ENCODE measurements around the gene UNC5CL. TPM values are rescaled to one million over a fixed set of nuclear protein-coding genes. Genes with fewer than 3 reads are reported as not detected.

UNC5CL gene
- total and polyA plus RNA-seq, 2 of the 4 experiments (the other 2 are of a cell fraction): not detected

DNA sequence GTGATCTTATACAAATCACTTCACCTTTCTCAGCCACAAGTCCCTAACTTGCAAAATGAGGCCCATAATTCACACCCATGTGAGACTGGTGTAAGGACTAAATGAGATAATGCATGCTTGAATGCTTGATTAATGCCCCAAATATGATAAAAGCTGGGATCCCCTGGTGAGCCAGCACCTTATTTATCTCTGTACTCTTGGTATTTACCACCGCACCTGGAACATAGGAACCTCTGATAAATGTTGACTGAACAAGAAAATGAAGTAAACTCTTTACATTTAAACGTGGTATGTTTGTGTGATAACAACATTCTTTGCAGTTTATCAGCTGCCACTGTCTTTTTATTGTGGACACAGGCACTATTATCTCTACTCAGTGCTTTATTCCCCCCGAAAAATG, 11.5 kb upstream of the UNC5CL start:
- POLR2A ChIA-PET (ENCODE audit: unreplicated experiment): no interaction called here
- in situ Hi-C loops (cut with MboI; ENCODE audit: low sequenced_read_pairs): no loop called here
- whole genome bisulfite sequencing, 2 experiments (ENCODE audit: extremely low coverage in 2 of 2, insufficient read length in 1 of 2): no CpG with 5 or more reads among the region's 3 CpGs

More for the DNA sequence above, 11.5 kb upstream of the UNC5CL start:
- Histone ChIP-seq H2BK20ac (ENCODE audit: low read depth, low read length) (no peak overlapping the region), H2BK15ac (ENCODE audit: low read depth, low read length) (no peak overlapping the region), H3K9me3 (ENCODE audit: control insufficient read depth, insufficient read depth, low read length) (no peaks in the 10 kb centered on the region), H3K4me3 (ENCODE audit: insufficient read depth, low read depth, low read length) (no peak overlapping the region), H3K56ac (ENCODE audit: extremely low read depth, insufficient read depth, low read length) (no peak overlapping the region), H2BK5ac (ENCODE audit: low read depth, low read length, poor library complexity, severe bottlenecking) (no peak overlapping the region), H3K23ac (ENCODE audit: low read depth, low read length) (no peak overlapping the region), H4K5ac (ENCODE audit: low read depth, low read length) (no peak overlapping the region), H3K27me3 (ENCODE audit: control insufficient read depth, insufficient read depth, low read length) (peaks cover 16% of the 10 kb centered on the region), H3K4me1 (ENCODE audit: control insufficient read depth, insufficient read depth, low read length) (peaks cover 4% of the 10 kb centered on the region; the same call in 1 of the 2 replicates), H4K8ac (ENCODE audit: low read depth in 2 of 2, low read length in 2 of 2) (no peak overlapping the region), H3K9me1 (ENCODE audit: insufficient read depth, low read length) (0 out of 2 replicates have a peak, but pooled peaks cover 4% of the 10 kb centered on the region), H3K9ac (ENCODE audit: low read depth, low read length) (no peak overlapping the region), H2AK9ac (replicated peaks; ENCODE audit: low read depth, low read length, poor library complexity) (no peak overlapping the region), H3K4me2 (ENCODE audit: low read depth, low read length) (no peak overlapping the region), H3K79me1 (ENCODE audit: low read depth in 1 of 2, low read length in 2 of 2) (no peaks in the 10 kb centered on the region), H3K18ac (ENCODE audit: low read depth, low read length) (no peak overlapping the region), H4K20me1 (ENCODE audit: insufficient read depth, low read length) (no peaks in the 10 kb centered on the region), H2AFZ (replicated peaks; ENCODE audit: low read length, poor library complexity) (no peak overlapping the region), H3K36me3 (ENCODE audit: control insufficient read depth, insufficient read depth, low read length) (no peaks in the 10 kb centered on the region), H2AK5ac (ENCODE audit: low read depth, low read length) (no peak overlapping the region), H3K14ac (replicated peaks; ENCODE audit: low read depth, low read length) (no peak overlapping the region), H3K4ac (ENCODE audit: low read depth, low read length) (no peak overlapping the region), H3K27ac (ENCODE audit: insufficient read depth, low read length) (no peak overlapping the region), H4K91ac (ENCODE audit: insufficient read depth, low read depth, low read length) (no peak overlapping the region), H2BK120ac (ENCODE audit: low read depth, low read length) (no peak overlapping the region)
- ATAC-seq (ENCODE audit: low read depth) (no peak), DNase-seq (no peak)
- CTCF ChIA-PET: no interaction called here
- dilution Hi-C loops (cut with HindIII; ENCODE audit: low sequenced_read_pairs, unreplicated experiment): no loop called here
- no peak for TF ChIP-seq CEBPB (IDR thresholded peaks at IDR 0.05; ENCODE audit: low read depth, low read length)
- TF ChIP-seq, protein P1, sequence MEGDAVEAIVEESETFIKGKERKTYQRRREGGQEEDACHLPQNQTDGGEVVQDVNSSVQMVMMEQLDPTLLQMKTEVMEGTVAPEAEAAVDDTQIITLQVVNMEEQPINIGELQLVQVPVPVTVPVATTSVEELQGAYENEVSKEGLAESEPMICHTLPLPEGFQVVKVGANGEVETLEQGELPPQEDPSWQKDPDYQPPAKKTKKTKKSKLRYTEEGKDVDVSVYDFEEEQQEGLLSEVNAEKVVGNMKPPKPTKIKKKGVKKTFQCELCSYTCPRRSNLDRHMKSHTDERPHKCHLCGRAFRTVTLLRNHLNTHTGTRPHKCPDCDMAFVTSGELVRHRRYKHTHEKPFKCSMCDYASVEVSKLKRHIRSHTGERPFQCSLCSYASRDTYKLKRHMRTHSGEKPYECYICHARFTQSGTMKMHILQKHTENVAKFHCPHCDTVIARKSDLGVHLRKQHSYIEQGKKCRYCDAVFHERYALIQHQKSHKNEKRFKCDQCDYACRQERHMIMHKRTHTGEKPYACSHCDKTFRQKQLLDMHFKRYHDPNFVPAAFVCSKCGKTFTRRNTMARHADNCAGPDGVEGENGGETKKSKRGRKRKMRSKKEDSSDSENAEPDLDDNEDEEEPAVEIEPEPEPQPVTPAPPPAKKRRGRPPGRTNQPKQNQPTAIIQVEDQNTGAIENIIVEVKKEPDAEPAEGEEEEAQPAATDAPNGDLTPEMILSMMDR (conservative IDR thresholded peaks at IDR 0.05; ENCODE audit: low read depth, low read length): no peak
- no peak for TF ChIP-seq SMC3 (IDR thresholded peaks at IDR 0.05; ENCODE audit: low read depth, low read length)
- TF ChIP-seq, protein P2, sequence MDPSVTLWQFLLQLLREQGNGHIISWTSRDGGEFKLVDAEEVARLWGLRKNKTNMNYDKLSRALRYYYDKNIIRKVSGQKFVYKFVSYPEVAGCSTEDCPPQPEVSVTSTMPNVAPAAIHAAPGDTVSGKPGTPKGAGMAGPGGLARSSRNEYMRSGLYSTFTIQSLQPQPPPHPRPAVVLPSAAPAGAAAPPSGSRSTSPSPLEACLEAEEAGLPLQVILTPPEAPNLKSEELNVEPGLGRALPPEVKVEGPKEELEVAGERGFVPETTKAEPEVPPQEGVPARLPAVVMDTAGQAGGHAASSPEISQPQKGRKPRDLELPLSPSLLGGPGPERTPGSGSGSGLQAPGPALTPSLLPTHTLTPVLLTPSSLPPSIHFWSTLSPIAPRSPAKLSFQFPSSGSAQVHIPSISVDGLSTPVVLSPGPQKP (IDR thresholded peaks at IDR 0.05; ENCODE audit: borderline replicate concordance, low read depth, low read length): no peak
- no peak for TF ChIP-seq RAD21 (IDR thresholded peaks at IDR 0.05; ENCODE audit: low read length)
- no peak for TF ChIP-seq MAFK (IDR thresholded peaks at IDR 0.05; ENCODE audit: low read depth, low read length)
- no peak for TF ChIP-seq FOS (IDR thresholded peaks at IDR 0.05; ENCODE audit: low read depth, low read length)
- TF ChIP-seq, protein P3, sequence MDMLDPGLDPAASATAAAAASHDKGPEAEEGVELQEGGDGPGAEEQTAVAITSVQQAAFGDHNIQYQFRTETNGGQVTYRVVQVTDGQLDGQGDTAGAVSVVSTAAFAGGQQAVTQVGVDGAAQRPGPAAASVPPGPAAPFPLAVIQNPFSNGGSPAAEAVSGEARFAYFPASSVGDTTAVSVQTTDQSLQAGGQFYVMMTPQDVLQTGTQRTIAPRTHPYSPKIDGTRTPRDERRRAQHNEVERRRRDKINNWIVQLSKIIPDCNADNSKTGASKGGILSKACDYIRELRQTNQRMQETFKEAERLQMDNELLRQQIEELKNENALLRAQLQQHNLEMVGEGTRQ (IDR thresholded peaks at IDR 0.05; ENCODE audit: low read depth, low read length): no peak
- no peak for TF ChIP-seq RCOR1 (IDR thresholded peaks at IDR 0.05; ENCODE audit: insufficient replicate concordance, low read length)
- no peak for TF ChIP-seq RFX5 (IDR thresholded peaks at IDR 0.05; ENCODE audit: low read depth, low read length)
- TF ChIP-seq POLR2A (IDR thresholded peaks at IDR 0.05; ENCODE audit: low read depth, low read length): no peak
- TF ChIP-seq CHD1 (IDR thresholded peaks at IDR 0.05; ENCODE audit: low read depth, low read length): no peak
- no peak for TF ChIP-seq NFE2L2 (IDR thresholded peaks at IDR 0.05; ENCODE audit: low read depth, low read length)
- TF ChIP-seq MAZ (IDR thresholded peaks at IDR 0.05; ENCODE audit: borderline replicate concordance, low read depth, low read length): no peak
- TF ChIP-seq MXI1 (IDR thresholded peaks at IDR 0.05; ENCODE audit: borderline replicate concordance, low read depth, low read length): no peak
- no peak for TF ChIP-seq BHLHE40 (IDR thresholded peaks at IDR 0.05; ENCODE audit: low read depth, low read length)
- intact Hi-C loops (cut with micrococcal nuclease): no loop called here
- BruUV-seq (replicated peaks): no TSS peak

Measured in IMR-90 (cell line).